ENCODE measurements around the gene STX1A. TPM values are rescaled to one million over a fixed set of nuclear protein-coding genes. Genes with fewer than 3 reads are reported as not detected.

STX1A gene
- polyA plus RNA-seq, 1 donor (not counting 4 experiments of a cell fraction or from before 2014, with no cell fraction given): 22.4 TPM

DNA sequence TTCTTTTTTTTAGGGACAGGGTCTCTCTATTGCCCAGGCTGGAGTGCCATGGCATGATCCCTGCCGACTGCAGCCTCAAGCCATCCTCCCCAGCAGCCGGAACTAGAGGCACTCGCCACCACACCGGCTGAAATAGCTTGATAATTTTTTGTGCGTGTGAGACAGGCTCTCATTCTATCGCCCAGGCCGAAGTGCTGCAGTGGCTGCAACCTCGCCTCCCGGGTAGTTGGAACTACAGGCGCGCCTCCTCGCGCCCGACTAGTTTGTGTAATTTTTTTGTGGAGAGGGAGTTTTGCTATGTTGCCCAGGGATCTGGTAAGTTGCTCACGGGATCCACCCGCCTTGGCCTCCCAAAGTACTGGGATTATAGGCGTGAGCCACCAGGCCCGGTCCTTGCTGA, 34.2 kb downstream of the STX1A start:
- no peaks in the 10 kb centered on the region for H3K9me3 ChIP-seq (ENCODE audit: control insufficient read depth, low read depth, low read length)
- TF ChIP-seq EZH2 (IDR thresholded peaks at IDR 0.05; ENCODE audit: low read length): no peak
- TF ChIP-seq, protein P1, sequence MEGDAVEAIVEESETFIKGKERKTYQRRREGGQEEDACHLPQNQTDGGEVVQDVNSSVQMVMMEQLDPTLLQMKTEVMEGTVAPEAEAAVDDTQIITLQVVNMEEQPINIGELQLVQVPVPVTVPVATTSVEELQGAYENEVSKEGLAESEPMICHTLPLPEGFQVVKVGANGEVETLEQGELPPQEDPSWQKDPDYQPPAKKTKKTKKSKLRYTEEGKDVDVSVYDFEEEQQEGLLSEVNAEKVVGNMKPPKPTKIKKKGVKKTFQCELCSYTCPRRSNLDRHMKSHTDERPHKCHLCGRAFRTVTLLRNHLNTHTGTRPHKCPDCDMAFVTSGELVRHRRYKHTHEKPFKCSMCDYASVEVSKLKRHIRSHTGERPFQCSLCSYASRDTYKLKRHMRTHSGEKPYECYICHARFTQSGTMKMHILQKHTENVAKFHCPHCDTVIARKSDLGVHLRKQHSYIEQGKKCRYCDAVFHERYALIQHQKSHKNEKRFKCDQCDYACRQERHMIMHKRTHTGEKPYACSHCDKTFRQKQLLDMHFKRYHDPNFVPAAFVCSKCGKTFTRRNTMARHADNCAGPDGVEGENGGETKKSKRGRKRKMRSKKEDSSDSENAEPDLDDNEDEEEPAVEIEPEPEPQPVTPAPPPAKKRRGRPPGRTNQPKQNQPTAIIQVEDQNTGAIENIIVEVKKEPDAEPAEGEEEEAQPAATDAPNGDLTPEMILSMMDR (optimal IDR thresholded peaks at IDR 0.05 in 1 of 3, IDR thresholded peaks at IDR 0.05 in 1 of 3, conservative IDR thresholded peaks at IDR 0.05 in 1 of 3; ENCODE audit: extremely low read depth in 1 of 3, insufficient read depth in 2 of 3, low read length in 3 of 3): no peak
- H3K27ac ChIP-seq (ENCODE audit: control insufficient read depth, insufficient read depth, low read length): no peak overlapping the region
- H3K4me1 ChIP-seq (ENCODE audit: control insufficient read depth, extremely low read depth, insufficient read depth, low read length): peaks cover 17% of the 10 kb centered on the region
- H4K20me1 ChIP-seq (ENCODE audit: control insufficient read depth, extremely low read depth, insufficient read depth, low read length): no peaks in the 10 kb centered on the region
- no peak overlapping the region for H2AFZ ChIP-seq (ENCODE audit: control insufficient read depth, low read length)
- H3K79me2 ChIP-seq (ENCODE audit: control insufficient read depth, insufficient read depth, low read length): peaks cover 64% of the 10 kb centered on the region
- no peaks in the 10 kb centered on the region for H3K9me1 ChIP-seq (ENCODE audit: control insufficient read depth, extremely low read depth, insufficient read depth, low read length)
- no peak overlapping the region for H3K4me2 ChIP-seq (ENCODE audit: control insufficient read depth, extremely low read depth, insufficient read depth, low read depth, low read length)
- no peak overlapping the region for H3K9ac ChIP-seq (ENCODE audit: control insufficient read depth, extremely low read depth, insufficient read depth, low read length)
- H3K27me3 ChIP-seq (ENCODE audit: control insufficient read depth, extremely low read depth, insufficient read depth, low read length): no peaks in the 10 kb centered on the region
- peaks cover 11 to 15% of the 10 kb centered on the region in 2 experiments for H3K36me3 ChIP-seq (ENCODE audit: control insufficient read depth in 2 of 2, extremely low read depth in 1 of 2, insufficient read depth in 2 of 2, low read length in 2 of 2)
- DNase-seq (ENCODE audit: low read depth, low spot score) (no peak), FAIRE-seq (no peak)
- no peak overlapping the region for H3K4me3 ChIP-seq (ENCODE audit: control insufficient read depth in 2 of 3, extremely low read depth in 1 of 3, insufficient read depth in 2 of 3, low read depth in 1 of 3, low read length in 3 of 3)
- dilution Hi-C loops (cut with MboI; ENCODE audit: extremely low pct_ligation_motif_present, low sequenced_read_pairs): no loop called here

DNA sequence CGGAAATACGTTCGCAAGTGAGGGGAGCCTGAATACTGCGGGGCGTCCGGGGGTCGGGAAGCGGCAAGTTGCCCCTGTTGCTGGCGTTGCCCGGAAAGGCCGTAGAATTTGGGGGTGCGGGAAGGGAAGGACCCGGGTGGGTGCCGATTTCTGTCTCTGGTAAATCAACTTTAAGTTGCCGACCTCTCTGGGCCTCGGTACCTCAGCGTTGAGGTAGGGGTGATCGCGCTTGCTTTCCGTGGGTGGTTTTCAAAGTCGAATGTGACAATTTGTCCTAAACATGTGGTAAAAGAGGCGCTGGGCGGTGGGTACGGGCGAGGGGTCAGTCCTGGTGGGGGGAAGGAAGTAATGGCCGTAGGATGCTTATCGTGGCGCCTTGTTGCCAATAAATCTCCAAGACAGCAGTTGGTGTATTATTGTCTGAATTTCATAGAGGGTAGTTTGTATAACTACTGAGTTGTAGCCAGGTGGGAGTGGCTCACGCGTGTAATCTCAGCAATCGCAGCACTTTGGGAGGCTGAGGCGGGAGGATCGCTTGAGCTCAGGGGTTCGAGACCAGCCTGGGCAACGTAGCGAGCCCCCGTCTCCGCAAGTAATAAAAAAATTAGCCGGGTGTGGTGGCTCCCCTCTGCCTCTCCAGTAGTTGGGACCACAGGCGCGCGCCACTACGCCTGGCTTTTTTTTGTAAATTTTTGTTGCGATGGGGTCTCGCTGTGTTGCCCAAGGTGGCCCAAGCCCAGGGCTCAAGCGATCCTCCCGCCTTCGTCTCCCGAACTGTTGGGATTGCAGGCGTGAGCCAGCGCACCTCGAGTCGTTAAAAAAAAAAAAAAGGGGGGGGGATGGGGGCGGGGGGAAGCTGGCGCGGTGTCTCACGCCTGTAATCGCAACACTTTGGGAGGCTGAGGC, 35.4 kb downstream of the STX1A start:
- FAIRE-seq (no peak), DNase-seq (ENCODE audit: low read depth, low spot score) (no peak)
- H3K36me3 ChIP-seq (ENCODE audit: control insufficient read depth in 2 of 2, extremely low read depth in 1 of 2, insufficient read depth in 2 of 2, low read length in 2 of 2): peaks cover 6 to 16% of the 10 kb centered on the region in 2 experiments
- H3K27me3 ChIP-seq (ENCODE audit: control insufficient read depth, extremely low read depth, insufficient read depth, low read length): no peaks in the 10 kb centered on the region
- TF ChIP-seq EZH2 (IDR thresholded peaks at IDR 0.05; ENCODE audit: low read length): no peak
- TF ChIP-seq, protein P1 (optimal IDR thresholded peaks at IDR 0.05 in 1 of 3, IDR thresholded peaks at IDR 0.05 in 1 of 3, conservative IDR thresholded peaks at IDR 0.05 in 1 of 3; ENCODE audit: extremely low read depth in 1 of 3, insufficient read depth in 2 of 3, low read length in 3 of 3): no peak
- no peaks in the 10 kb centered on the region for H3K9me3 ChIP-seq (ENCODE audit: control insufficient read depth, low read depth, low read length)
- peak overlapping the region; percentile 68 for H3K4me2 ChIP-seq (ENCODE audit: control insufficient read depth, extremely low read depth, insufficient read depth, low read depth, low read length)
- H3K9me1 ChIP-seq (ENCODE audit: control insufficient read depth, extremely low read depth, insufficient read depth, low read length): peaks cover 4% of the 10 kb centered on the region
- H3K4me1 ChIP-seq (ENCODE audit: control insufficient read depth, extremely low read depth, insufficient read depth, low read length): peaks cover 17% of the 10 kb centered on the region
- peak overlapping the region; percentile 71 to 89 (median 80) for H3K4me3 ChIP-seq (ENCODE audit: control insufficient read depth in 2 of 3, extremely low read depth in 1 of 3, insufficient read depth in 2 of 3, low read depth in 1 of 3, low read length in 3 of 3)
- peaks cover 74% of the 10 kb centered on the region for H3K79me2 ChIP-seq (ENCODE audit: control insufficient read depth, insufficient read depth, low read length)
- dilution Hi-C loops (cut with MboI; ENCODE audit: extremely low pct_ligation_motif_present, low sequenced_read_pairs): no loop called here
- peak overlapping the region; percentile 76 for H3K27ac ChIP-seq (ENCODE audit: control insufficient read depth, insufficient read depth, low read length)
- H3K9ac ChIP-seq (ENCODE audit: control insufficient read depth, extremely low read depth, insufficient read depth, low read length): peak overlapping the region; percentile 92
- peak overlapping the region; percentile 61 for H2AFZ ChIP-seq (ENCODE audit: control insufficient read depth, low read length)
- H4K20me1 ChIP-seq (ENCODE audit: control insufficient read depth, extremely low read depth, insufficient read depth, low read length): no peaks in the 10 kb centered on the region
